ENCODE measurements around the gene SMCO2.

The SMCO2 gene

GRCh38 chr12:27548301-27549199 is 102.0 kb downstream of the SMCO2 start:
- Histone ChIP-seq H3K9me3 (ENCODE audit: control insufficient read depth, low read depth, low read length) (no peaks in the 10 kb centered on the region), H3K27ac (ENCODE audit: low read length) (no peak overlapping the region), H3K9ac (ENCODE audit: low read length) (no peak overlapping the region), H3K27me3 (ENCODE audit: control insufficient read depth, insufficient read depth, low read length) (no peaks in the 10 kb centered on the region), H3K36me3 (ENCODE audit: control insufficient read depth, low read depth, low read length) (no peaks in the 10 kb centered on the region), H3K4me1 (ENCODE audit: control insufficient read depth, low read depth, low read length) (peaks cover 15% of the 10 kb centered on the region), H3K4me3 (ENCODE audit: low read length) (no peak overlapping the region)

GRCh38 chr12:27549236-27549800 is 102.8 kb downstream of the SMCO2 start:
- Histone ChIP-seq H3K9ac (ENCODE audit: low read length) (no peak overlapping the region), H3K27me3 (ENCODE audit: control insufficient read depth, insufficient read depth, low read length) (no peaks in the 10 kb centered on the region), H3K4me1 (ENCODE audit: control insufficient read depth, low read depth, low read length) (peaks cover 15% of the 10 kb centered on the region), H3K36me3 (ENCODE audit: control insufficient read depth, low read depth, low read length) (no peaks in the 10 kb centered on the region), H3K9me3 (ENCODE audit: control insufficient read depth, low read depth, low read length) (no peaks in the 10 kb centered on the region), H3K4me3 (ENCODE audit: low read length) (no peak overlapping the region), H3K27ac (ENCODE audit: low read length) (no peak overlapping the region)

- H3K27ac ChIP-seq (ENCODE audit: low read length) = no peak overlapping the region
- H3K4me1 ChIP-seq (ENCODE audit: control insufficient read depth, low read depth, low read length) = peaks cover 15% of the 10 kb centered on the region
- H3K27me3 ChIP-seq (ENCODE audit: control insufficient read depth, insufficient read depth, low read length) = no peaks in the 10 kb centered on the region
- H3K9ac ChIP-seq (ENCODE audit: low read length) = no peak overlapping the region
- H3K36me3 ChIP-seq (ENCODE audit: control insufficient read depth, low read depth, low read length) = no peaks in the 10 kb centered on the region
- H3K9me3 ChIP-seq (ENCODE audit: control insufficient read depth, low read depth, low read length) = no peaks in the 10 kb centered on the region
- H3K4me3 ChIP-seq (ENCODE audit: low read length) = no peak overlapping the region
Measured at GRCh38 chr12:27549801-27550652, 103.5 kb downstream of the SMCO2 start.

GRCh38 chr12:27550653-27550975 is 104.1 kb downstream of the SMCO2 start:
- peaks cover 15% of the 10 kb centered on the region for H3K4me1 ChIP-seq (ENCODE audit: control insufficient read depth, low read depth, low read length)
- no peaks in the 10 kb centered on the region for H3K9me3 ChIP-seq (ENCODE audit: control insufficient read depth, low read depth, low read length)
- no peaks in the 10 kb centered on the region for H3K36me3 ChIP-seq (ENCODE audit: control insufficient read depth, low read depth, low read length)
- no peak overlapping the region for H3K9ac ChIP-seq (ENCODE audit: low read length)
- H3K27ac ChIP-seq (ENCODE audit: low read length) = no peak overlapping the region
- H3K4me3 ChIP-seq (ENCODE audit: low read length) = no peak overlapping the region
- no peaks in the 10 kb centered on the region for H3K27me3 ChIP-seq (ENCODE audit: control insufficient read depth, insufficient read depth, low read length)

GRCh38 chr12:27551172-27551840 is 104.8 kb downstream of the SMCO2 start:
- H3K27ac ChIP-seq (ENCODE audit: low read length) = no peak overlapping the region
- H3K9me3 ChIP-seq (ENCODE audit: control insufficient read depth, low read depth, low read length) = no peaks in the 10 kb centered on the region

More at GRCh38 chr12:27551172-27551840, 104.8 kb downstream of the SMCO2 start:
- Histone ChIP-seq H3K27me3 (ENCODE audit: control insufficient read depth, insufficient read depth, low read length) (no peaks in the 10 kb centered on the region), H3K36me3 (ENCODE audit: control insufficient read depth, low read depth, low read length) (no peaks in the 10 kb centered on the region), H3K4me1 (ENCODE audit: control insufficient read depth, low read depth, low read length) (peaks cover 15% of the 10 kb centered on the region), H3K9ac (ENCODE audit: low read length) (no peak overlapping the region), H3K4me3 (ENCODE audit: low read length) (no peak overlapping the region)
